Fibroblast of lung (primary cell): ENCODE data around the gene ZC3H12C. TPM values are rescaled to one million over a fixed set of nuclear protein-coding genes. Genes with fewer than 3 reads are reported as not detected.
"Not testable (repeated sequence)": the region's sequence is repeated elsewhere in the genome, so short reads cannot be mapped to it uniquely, and the experiment has no call there.

Experiments used
- DNase-seq, 2 donors: peaks; one replicate each; pipeline versions ENCODE4 v3.0.0 to v3.0.0-alpha.2; 2010; ENCODE audit warnings: low read depth in 2 of 2
- H2AFZ ChIP-seq: 2 replicates; pipeline ENCODE4 v1.5.1; 2012; ENCODE audit warnings: low read length, control low read depth, inconsistent platforms
- H3K27ac ChIP-seq: 2 replicates; pipeline ENCODE4 v1.5.1; 2011; ENCODE audit warnings: low read length, control low read depth; ENCODE audit not compliant: insufficient read depth
- H3K27me3 ChIP-seq: 2 replicates; pipeline ENCODE4 v1.5.1; 2011; ENCODE audit warnings: mild to moderate bottlenecking, low read length; ENCODE audit not compliant: control insufficient read depth, insufficient read depth
- H3K36me3 ChIP-seq: 2 replicates; pipeline ENCODE4 v1.5.1; 2011; ENCODE audit warnings: low read length; ENCODE audit not compliant: control insufficient read depth, insufficient read depth
- H3K4me1 ChIP-seq: 2 replicates; pipeline ENCODE4 v1.5.1; 2011; ENCODE audit warnings: low read length; ENCODE audit not compliant: control insufficient read depth, insufficient read depth; ENCODE audit errors: extremely low read depth
- H3K4me2 ChIP-seq: 2 replicates; pipeline ENCODE4 v1.5.1; 2011; ENCODE audit warnings: low read length, control low read depth; ENCODE audit not compliant: insufficient read depth; ENCODE audit errors: extremely low read depth
- H3K4me3 ChIP-seq, 4 experiments: fragments of 200-600 bp in 1 of 4; sonication (generic) in 1 of 4; replicated peaks in 1 of 4; 2 replicates each; pipeline ENCODE4 v1.5.1; 2011 to 2016; ENCODE audit warnings: low read length in 4 of 4, low read depth in 3 of 4, mild to moderate bottlenecking in 3 of 4, control low read depth in 2 of 4, inconsistent platforms in 1 of 4, mixed read lengths in 1 of 4; ENCODE audit not compliant: insufficient read depth in 1 of 4; ENCODE audit errors: control extremely low read depth in 1 of 4
- H3K79me2 ChIP-seq: 2 replicates; pipeline ENCODE4 v1.5.1; 2012; ENCODE audit warnings: mild to moderate bottlenecking, low read length, inconsistent platforms; ENCODE audit not compliant: control insufficient read depth, insufficient read depth
- H3K9ac ChIP-seq: 2 replicates; pipeline ENCODE4 v1.5.1; 2011; ENCODE audit warnings: mild to moderate bottlenecking, low read length, control low read depth; ENCODE audit not compliant: insufficient read depth
- H3K9me3 ChIP-seq: 2 replicates; pipeline ENCODE4 v1.5.1; 2012; ENCODE audit warnings: low read depth, low read length; ENCODE audit not compliant: control insufficient read depth, insufficient read depth
- H4K20me1 ChIP-seq: 2 replicates; pipeline ENCODE4 v1.5.1; 2011; ENCODE audit warnings: low read length; ENCODE audit not compliant: control insufficient read depth, insufficient read depth; ENCODE audit errors: extremely low read depth
- EZH2 ChIP-seq: IDR thresholded peaks from 2 replicates; pipeline ENCODE4 v1.5.1; 2012; ENCODE audit warnings: low read length, control low read depth, mild to moderate bottlenecking; ENCODE audit errors: missing control alignments
- polyA plus RNA-seq, 2 donors: library from polyadenylated mRNA; depleted of rRNA in 1 of 2; stranded (reverse) in 1 of 2; unstranded in 1 of 2; fragments of >200 nt; gene quantifications; 2 replicates each; pipeline ENCODE4 v1.2.1, GENCODE V29; 2011 to 2012; ENCODE audit warnings: missing spikeins in 1 of 2
- total RNA-seq: library from RNA; depleted of rRNA; stranded (reverse); fragments of >200 nt; gene quantifications from 2 replicates; pipeline ENCODE4 v1.2.1, GENCODE V29; 2014
- TF ChIP-seq, protein P1 (sequence below), 2 donors: IDR thresholded peaks in 1 of 2; conservative IDR thresholded peaks in 1 of 2; 1 replicate in 1 of 2; 2 replicates in 1 of 2; pipeline ENCODE4 v1.5.1; 2011 to 2012; ENCODE audit warnings: low read length in 2 of 2, control low read depth in 1 of 2, inconsistent platforms in 1 of 2, low read depth in 1 of 2, mild to moderate bottlenecking in 1 of 2

Gene ZC3H12C
- total and polyA plus RNA-seq, 2 donors (not counting 1 experiment from before 2014, with no cell fraction given): 7.2 to 10.1 TPM

GRCh38 chr11:110062247-110062646, 30.9 kb upstream of the ZC3H12C start:
- H3K4me3 ChIP-seq: no peak overlapping the region
- no peaks in the 10 kb centered on the region for H3K79me2 ChIP-seq
- no peak overlapping the region for H3K4me2 ChIP-seq
- no peak overlapping the region for H3K9ac ChIP-seq
- TF ChIP-seq, protein P1, sequence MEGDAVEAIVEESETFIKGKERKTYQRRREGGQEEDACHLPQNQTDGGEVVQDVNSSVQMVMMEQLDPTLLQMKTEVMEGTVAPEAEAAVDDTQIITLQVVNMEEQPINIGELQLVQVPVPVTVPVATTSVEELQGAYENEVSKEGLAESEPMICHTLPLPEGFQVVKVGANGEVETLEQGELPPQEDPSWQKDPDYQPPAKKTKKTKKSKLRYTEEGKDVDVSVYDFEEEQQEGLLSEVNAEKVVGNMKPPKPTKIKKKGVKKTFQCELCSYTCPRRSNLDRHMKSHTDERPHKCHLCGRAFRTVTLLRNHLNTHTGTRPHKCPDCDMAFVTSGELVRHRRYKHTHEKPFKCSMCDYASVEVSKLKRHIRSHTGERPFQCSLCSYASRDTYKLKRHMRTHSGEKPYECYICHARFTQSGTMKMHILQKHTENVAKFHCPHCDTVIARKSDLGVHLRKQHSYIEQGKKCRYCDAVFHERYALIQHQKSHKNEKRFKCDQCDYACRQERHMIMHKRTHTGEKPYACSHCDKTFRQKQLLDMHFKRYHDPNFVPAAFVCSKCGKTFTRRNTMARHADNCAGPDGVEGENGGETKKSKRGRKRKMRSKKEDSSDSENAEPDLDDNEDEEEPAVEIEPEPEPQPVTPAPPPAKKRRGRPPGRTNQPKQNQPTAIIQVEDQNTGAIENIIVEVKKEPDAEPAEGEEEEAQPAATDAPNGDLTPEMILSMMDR (conservative IDR thresholded peaks at IDR 0.05 in 1 of 2, IDR thresholded peaks at IDR 0.05 in 1 of 2; ENCODE audit: low read depth in 1 of 2, low read length in 2 of 2): no peak
- TF ChIP-seq EZH2: no peak
- DNase-seq: no peak
- H3K27me3 ChIP-seq: no peaks in the 10 kb centered on the region
- H3K36me3 ChIP-seq: no peaks in the 10 kb centered on the region
- H2AFZ ChIP-seq: no peak overlapping the region
- no peaks in the 10 kb centered on the region for H4K20me1 ChIP-seq
- H3K4me1 ChIP-seq: peaks cover 5% of the 10 kb centered on the region
- no peak overlapping the region for H3K27ac ChIP-seq
- no peaks in the 10 kb centered on the region for H3K9me3 ChIP-seq

DNA sequence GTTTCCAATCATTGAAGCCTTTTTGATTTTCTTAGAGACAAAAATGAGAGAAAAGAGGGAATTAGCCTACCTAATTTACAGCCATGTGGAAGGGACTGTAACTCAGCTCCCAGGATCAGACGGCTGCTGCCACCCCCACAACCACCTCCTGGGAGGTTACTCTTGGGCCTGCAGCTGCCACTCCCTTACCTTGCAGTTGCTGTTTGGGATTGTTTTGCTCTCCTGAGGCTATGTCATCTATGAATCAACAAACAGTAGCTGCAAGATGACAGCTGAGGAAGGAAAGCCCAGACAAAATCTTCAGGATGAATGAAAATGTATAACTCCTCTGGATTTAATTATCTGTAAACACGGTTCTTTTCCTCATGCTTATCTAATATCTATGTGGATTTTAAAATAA, 28.0 kb upstream of the ZC3H12C start:
- H3K4me1 ChIP-seq: peaks cover 5% of the 10 kb centered on the region
- H3K79me2 ChIP-seq: no peaks in the 10 kb centered on the region
- H3K9ac ChIP-seq: no peak overlapping the region
- H3K4me3 ChIP-seq: no peak overlapping the region
- H3K4me2 ChIP-seq: no peak overlapping the region
- H3K27ac ChIP-seq: no peak overlapping the region
- no peaks in the 10 kb centered on the region for H3K36me3 ChIP-seq
- H4K20me1 ChIP-seq: no peaks in the 10 kb centered on the region
- DNase-seq: no peak
- H2AFZ ChIP-seq: no peak overlapping the region
- no peaks in the 10 kb centered on the region for H3K27me3 ChIP-seq
- no peak for TF ChIP-seq EZH2
- TF ChIP-seq, protein P1 (conservative IDR thresholded peaks at IDR 0.05 in 1 of 2, IDR thresholded peaks at IDR 0.05 in 1 of 2; ENCODE audit: low read depth in 1 of 2, low read length in 2 of 2): no peak
- no peaks in the 10 kb centered on the region for H3K9me3 ChIP-seq

- not testable (repeated sequence) for H2AFZ ChIP-seq, H3K4me3 ChIP-seq, H3K79me2 ChIP-seq, H3K27me3 ChIP-seq, H4K20me1 ChIP-seq, H3K36me3 ChIP-seq, H3K4me1 ChIP-seq, H3K9ac ChIP-seq, DNase-seq, H3K9me3 ChIP-seq, H3K4me2 ChIP-seq, H3K27ac ChIP-seq
Measured at GRCh38 chr11:110068001-110068400, 25.2 kb upstream of the ZC3H12C start.
